DMS 273 (cell line): ENCODE measurements around the gene PTPRD.

Experiments
- DNase-seq: peaks from one replicate; lab custom pipeline; 2025; ENCODE audit not compliant: unreplicated experiment; lab: John Stamatoyannopoulos, UW

Gene PTPRD

DNA sequence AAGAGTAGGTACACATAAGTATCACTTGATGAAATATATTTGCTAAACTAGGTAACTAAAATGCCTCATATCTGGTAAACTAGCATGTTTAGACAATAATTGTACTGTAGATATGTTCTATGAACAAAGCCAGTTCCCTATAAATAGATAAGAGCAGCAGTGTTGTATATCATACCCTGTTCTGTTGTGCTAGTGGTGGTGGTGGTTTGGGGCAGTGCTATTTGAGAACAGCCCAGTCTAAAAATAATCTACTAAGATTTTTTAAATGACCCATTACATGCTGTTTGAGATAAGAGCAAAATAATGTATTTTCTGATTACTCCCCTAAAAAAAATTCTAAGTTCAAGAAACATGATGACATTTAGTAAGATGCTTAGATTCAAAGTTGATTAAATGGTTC, 1984.0 kb downstream of the PTPRD start:
- DNase-seq = no peak

DNA sequence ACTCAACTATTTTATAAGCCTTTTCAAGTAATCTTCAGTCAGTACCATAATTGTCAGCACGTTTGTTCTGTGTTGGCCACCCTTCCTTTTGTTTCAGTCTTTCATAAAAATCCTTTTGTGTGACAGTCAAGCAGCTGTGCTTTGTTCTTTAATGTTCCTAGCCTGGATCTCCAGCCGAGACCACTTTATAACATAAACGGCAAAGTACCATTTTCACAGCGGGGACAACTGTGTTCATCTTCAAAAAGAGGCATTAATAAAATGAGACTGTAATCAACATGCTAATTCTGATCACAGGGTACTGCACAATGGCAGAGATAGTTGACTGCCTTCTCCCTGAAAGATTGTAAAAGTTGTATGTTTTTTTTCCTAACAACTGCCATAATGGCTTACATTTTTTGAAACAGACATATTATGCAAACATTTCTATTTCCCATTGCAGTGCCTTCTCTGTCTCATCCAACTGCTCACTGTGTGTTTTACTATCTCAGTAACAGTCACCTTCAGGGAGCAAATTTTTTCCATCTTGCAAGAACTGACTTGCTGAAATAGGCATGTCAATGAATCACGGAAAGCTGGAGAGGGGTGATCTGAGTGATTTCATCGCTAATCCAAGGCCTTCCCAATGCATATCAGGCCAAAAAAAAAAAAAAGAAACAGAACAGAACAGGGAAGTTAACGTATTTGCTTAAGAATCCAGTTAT, 1984.7 kb downstream of the PTPRD start:
- no peak for DNase-seq

DNA sequence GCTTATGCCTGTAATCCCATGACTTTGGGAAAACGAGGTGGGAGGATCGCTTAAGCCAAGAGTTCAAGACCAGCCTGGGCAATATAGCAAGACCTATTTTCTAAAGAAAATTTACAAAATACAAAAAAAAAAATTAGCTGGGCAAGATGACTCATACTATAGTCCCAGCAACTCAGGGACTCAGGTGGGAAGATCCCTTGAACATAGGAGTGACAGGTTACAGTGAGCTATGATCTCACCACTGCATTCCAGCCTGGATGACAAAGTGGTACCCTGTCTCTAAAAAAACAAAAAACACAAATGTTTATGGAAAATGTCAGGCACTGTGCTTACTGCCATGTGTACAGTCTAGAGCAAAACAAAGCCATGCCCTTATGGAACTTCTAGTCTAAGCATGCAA, 1989.9 kb downstream of the PTPRD start:
- DNase-seq = no peak

GRCh38 chr9:8622222-8622802, 1990.5 kb downstream of the PTPRD start:
- DNase-seq = no peak

DNA sequence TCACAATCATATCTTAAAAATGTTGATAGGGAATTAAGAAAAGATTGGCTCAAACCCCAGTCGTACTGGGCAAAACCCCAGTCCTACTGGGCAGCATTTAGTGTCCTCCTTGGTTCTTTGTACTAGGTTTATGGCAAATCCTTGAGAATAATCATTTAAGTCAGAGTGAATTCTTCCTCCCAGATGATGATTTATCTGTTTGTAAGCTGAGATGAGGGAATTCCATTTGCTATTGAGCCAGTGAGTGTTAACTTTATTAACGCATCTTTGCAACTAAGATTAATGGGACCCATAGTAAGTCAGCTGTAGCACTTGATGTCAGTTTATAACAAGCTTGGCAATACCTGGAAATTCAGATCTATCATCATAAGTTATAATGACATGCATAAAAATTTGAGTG, 1991.4 kb downstream of the PTPRD start:
- DNase-seq = no peak

DNA sequence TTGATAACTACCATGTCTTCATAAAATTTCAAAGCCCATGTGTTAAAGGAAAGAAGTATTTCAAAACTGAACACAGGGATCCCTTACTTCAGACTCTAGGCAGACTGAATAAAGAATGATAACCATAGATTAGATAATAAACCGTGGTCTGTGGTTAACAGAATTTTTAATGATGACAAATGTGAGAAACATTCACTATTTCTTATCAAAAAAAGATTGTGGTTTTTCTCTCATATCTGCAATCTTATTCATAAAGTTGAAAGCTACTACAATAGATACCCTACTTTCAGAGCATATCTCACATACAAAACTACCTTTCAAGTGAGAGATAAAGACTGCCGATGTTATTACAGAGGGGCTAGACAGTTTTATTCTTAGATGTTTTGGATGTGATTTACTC, 1996.4 kb downstream of the PTPRD start:
- no peak for DNase-seq

- no peak for DNase-seq
Observed at GRCh38 chr9:8614926-8615440, 1997.8 kb downstream of the PTPRD start.

- peak; percentile 6 for DNase-seq
Observed at GRCh38 chr9:8613346-8613825, 1999.4 kb downstream of the PTPRD start.

- no peak for DNase-seq
Observed at GRCh38 chr9:8611153-8611552, 2001.6 kb downstream of the PTPRD start.

DNA sequence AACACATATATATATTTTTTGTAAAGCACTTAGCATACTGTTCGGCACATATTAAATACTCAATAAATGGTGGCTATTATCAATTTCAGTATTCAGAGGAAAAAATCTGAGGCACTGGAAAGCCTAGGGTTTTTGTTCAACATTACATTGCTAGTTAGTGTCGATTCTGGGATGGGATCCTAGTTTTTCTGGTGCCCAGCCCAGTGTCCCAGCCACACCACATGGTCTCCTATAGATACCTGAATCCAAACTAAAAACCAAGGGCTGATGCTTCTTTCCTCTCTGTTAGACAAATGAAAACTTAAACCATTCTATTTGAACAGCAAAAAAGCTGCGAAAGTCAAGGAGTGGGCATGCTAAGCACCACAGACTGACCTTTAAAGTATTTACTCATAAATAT, 2002.5 kb downstream of the PTPRD start:
- no peak for DNase-seq

- DNase-seq = no peak
Observed at GRCh38 chr9:8605096-8605495, 2007.7 kb downstream of the PTPRD start.

GRCh38 chr9:8604201-8604600, 2008.6 kb downstream of the PTPRD start:
- no peak for DNase-seq

DNA sequence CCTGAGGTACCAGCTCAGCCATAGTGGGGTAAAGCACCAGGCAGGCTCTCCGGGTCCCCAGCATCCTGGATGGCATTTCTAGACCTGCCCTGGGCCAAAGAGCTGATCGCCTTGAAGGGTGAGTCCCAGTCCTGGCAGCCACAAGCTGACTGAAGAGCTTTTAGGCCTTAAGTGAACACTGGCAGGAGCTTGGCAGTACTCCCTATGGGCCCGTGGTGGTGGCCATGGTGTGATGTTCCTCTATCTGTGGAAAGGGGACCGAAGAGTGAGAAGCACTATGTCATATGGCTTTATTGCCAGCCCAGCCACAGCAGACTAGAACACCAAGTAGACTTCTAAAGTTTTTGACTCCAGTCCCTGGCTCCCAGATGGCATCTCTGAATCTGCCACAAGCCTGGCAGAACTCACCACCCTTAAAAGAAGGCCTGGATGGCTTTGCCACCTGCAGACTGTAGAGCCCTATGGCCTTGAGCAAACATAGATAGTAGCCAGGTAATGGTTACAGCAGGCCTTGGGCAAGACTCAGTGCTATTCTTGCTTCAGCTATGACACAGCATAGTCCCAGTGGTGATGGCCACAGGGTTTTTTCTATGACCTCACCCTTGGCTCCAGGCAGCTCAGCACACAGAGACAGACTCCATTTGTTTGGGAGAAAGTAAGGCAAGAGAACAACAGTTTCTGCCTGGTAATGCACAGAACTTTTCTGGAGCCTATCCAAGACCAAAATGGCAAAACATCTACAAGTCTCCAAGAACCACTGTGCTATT, 2011.7 kb downstream of the PTPRD start:
- DNase-seq = no peak

DNA sequence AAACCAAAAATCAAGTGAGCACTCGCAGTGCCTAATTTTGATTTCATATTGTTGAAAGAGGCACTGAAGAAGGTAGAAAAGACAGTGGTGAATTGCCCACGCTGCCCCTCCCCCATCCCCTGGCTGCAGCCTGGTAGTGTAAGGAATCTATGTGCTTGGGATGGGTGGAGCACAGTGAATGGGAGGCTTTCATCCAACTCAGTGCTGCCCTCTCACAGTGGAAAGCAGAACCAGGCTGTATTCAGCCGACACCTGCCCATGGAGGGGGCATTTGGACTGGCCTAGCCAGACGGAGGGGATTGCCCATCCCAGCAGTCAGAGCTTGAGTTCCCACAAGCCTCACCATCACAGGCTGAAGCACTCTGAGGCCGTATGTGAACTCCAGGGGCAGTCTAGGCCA, 2012.9 kb downstream of the PTPRD start:
- DNase-seq = no peak

GRCh38 chr9:8589476-8589875, 2023.3 kb downstream of the PTPRD start:
- no peak for DNase-seq

GRCh38 chr9:8585036-8585435, 2027.8 kb downstream of the PTPRD start:
- DNase-seq = no peak

DNA sequence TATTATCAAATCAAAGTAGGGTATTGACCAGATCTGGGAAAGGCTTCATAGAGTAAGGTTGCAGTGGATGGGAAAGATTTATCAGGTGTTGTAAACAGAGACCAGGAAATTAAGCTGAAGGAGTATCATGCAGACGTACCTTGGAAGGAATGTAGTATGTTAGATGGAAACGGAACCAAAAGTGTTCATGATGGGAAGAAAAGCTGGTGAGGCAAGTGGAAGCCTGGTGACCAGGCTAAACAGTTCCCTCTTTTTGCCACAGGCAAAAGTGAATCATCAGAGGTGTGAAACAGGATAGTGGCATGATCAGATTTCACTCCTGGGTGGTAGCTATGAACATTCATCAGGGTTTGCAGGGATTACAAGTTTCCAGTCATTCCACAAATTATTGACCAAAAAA, 2033.1 kb downstream of the PTPRD start:
- DNase-seq = no peak

DNA sequence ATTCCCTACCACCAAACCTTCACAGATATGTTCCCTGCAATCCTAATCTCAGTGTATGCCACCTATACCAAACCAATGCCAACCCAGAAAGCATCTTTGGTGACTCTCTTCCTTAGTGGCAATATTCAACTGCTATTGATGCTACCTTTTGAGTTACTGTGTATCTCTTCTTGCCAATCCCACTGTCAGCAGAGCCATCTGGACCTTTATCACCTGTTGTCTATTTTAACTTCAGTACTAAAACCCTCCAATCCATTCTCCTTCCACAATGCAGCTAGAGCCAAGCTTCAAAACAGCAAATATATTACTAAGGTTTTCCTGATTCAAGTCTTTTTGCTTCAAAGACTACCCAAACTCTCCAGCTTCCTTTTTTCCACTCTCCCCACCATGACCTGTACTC, 2036.1 kb downstream of the PTPRD start:
- DNase-seq = no peak

GRCh38 chr9:8574846-8575245, 2038.0 kb downstream of the PTPRD start:
- DNase-seq = no peak

GRCh38 chr9:8572209-8572608, 2040.6 kb downstream of the PTPRD start:
- DNase-seq = no peak

- no peak for DNase-seq
Observed at GRCh38 chr9:8571643-8572042, 2041.2 kb downstream of the PTPRD start.

GRCh38 chr9:8570776-8571175, 2042.0 kb downstream of the PTPRD start:
- DNase-seq = no peak
